Measurements from ENCODE around the gene CTTNBP2. TPM values are rescaled to one million over a fixed set of nuclear protein-coding genes. Genes with fewer than 3 reads are reported as not detected.

Gene CTTNBP2
- total and polyA plus RNA-seq, 8 donors: 3.0 to 22.2 (median 19.2) TPM

GRCh38 chr7:117859246-117859812 lies 13.9 kb downstream of the CTTNBP2 start:
- Histone ChIP-seq H3K36me3 (no peaks in the 10 kb centered on the region), H3K9me3 (no peaks in the 10 kb centered on the region), H3K27ac (no peak overlapping the region), H3K4me1 (no peaks in the 10 kb centered on the region), H3K4me3 (no peak overlapping the region), H3K27me3 (no peaks in the 10 kb centered on the region)
- ATAC-seq (no peak), DNase-seq (no peak)
- TF ChIP-seq CTCF (IDR thresholded peaks at IDR 0.05): no peak
- intact Hi-C loops (cut with DNase I): no loop called here

GRCh38 chr7:117858712-117859111 lies 14.5 kb downstream of the CTTNBP2 start:
- no peak overlapping the region for H3K4me3 ChIP-seq
- H3K27ac ChIP-seq: no peak overlapping the region
- intact Hi-C loops (cut with DNase I): no loop called here
- DNase-seq (no peak), ATAC-seq (no peak)
- no peaks in the 10 kb centered on the region for H3K27me3 ChIP-seq
- H3K36me3 ChIP-seq: no peaks in the 10 kb centered on the region
- no peaks in the 10 kb centered on the region for H3K9me3 ChIP-seq
- TF ChIP-seq CTCF (IDR thresholded peaks at IDR 0.05): no peak
- no peaks in the 10 kb centered on the region for H3K4me1 ChIP-seq

- H3K9me3 ChIP-seq: no peaks in the 10 kb centered on the region
- no peaks in the 10 kb centered on the region for H3K27me3 ChIP-seq
- intact Hi-C loops (cut with DNase I): no loop called here
- H3K4me1 ChIP-seq: no peaks in the 10 kb centered on the region
- no peak overlapping the region for H3K4me3 ChIP-seq
- DNase-seq: no peak
- ATAC-seq: no peak
- no peaks in the 10 kb centered on the region for H3K36me3 ChIP-seq
- H3K27ac ChIP-seq: no peak overlapping the region
- no peak for TF ChIP-seq CTCF (IDR thresholded peaks at IDR 0.05)
These were observed 15.5 kb downstream of the CTTNBP2 start for GRCh38 chr7:117857718-117858117.

- ATAC-seq (no peak), DNase-seq (peak in 1 of 4 donors; percentile 71)
- Histone ChIP-seq H3K27ac (no peak overlapping the region), H3K4me3 (no peak overlapping the region), H3K36me3 (no peaks in the 10 kb centered on the region), H3K4me1 (no peaks in the 10 kb centered on the region), H3K9me3 (no peaks in the 10 kb centered on the region), H3K27me3 (no peaks in the 10 kb centered on the region)
- no peak for TF ChIP-seq CTCF (IDR thresholded peaks at IDR 0.05)
- intact Hi-C loops (cut with DNase I): no loop called here
These were observed 17.0 kb downstream of the CTTNBP2 start for GRCh38 chr7:117856196-117856595.

GRCh38 chr7:117854186-117854585 lies 19.1 kb downstream of the CTTNBP2 start:
- Histone ChIP-seq H3K4me3 (no peak overlapping the region), H3K27me3 (no peaks in the 10 kb centered on the region), H3K9me3 (no peaks in the 10 kb centered on the region), H3K4me1 (no peaks in the 10 kb centered on the region), H3K36me3 (no peaks in the 10 kb centered on the region), H3K27ac (no peak overlapping the region)
- no peak for TF ChIP-seq CTCF (IDR thresholded peaks at IDR 0.05)
- intact Hi-C loops (cut with DNase I): no loop called here
- no peak for DNase-seq
- ATAC-seq: no peak
